NCI-H128 (cell line): ENCODE measurements around the gene HSPA1L.

Source experiments
- DNase-seq: peaks from one replicate; lab custom pipeline; 2025; ENCODE audit not compliant: unreplicated experiment; lab: John Stamatoyannopoulos, UW

HSPA1L gene

DNA sequence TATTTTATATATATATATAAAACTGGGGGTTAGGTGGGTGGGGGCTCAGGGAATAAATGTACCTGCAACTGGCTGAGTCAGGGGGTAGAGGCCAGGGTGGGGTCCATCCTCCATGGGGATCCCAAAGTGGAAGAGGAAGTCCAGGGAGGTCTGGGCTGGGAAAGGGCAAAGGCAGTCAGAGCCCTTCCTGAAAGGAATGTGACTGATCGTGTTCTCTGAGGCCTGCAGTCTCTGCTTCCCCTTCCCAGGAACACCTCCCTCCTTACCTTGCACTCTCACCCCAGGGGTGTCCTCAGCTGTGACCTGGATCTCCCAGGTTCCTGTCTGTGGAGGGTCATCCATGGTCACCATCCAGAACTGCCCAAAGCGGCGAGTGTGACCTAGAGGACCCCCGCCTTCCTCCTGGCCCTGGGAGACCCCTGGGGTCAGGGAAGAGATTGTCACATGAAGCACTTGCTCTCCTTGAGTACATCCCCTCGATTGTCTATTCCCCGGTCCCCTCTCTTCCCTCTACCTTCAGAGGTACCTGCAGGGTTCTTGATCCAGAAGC lies 47.9 kb downstream of the HSPA1L start:
- DNase-seq, result no peak

DNA sequence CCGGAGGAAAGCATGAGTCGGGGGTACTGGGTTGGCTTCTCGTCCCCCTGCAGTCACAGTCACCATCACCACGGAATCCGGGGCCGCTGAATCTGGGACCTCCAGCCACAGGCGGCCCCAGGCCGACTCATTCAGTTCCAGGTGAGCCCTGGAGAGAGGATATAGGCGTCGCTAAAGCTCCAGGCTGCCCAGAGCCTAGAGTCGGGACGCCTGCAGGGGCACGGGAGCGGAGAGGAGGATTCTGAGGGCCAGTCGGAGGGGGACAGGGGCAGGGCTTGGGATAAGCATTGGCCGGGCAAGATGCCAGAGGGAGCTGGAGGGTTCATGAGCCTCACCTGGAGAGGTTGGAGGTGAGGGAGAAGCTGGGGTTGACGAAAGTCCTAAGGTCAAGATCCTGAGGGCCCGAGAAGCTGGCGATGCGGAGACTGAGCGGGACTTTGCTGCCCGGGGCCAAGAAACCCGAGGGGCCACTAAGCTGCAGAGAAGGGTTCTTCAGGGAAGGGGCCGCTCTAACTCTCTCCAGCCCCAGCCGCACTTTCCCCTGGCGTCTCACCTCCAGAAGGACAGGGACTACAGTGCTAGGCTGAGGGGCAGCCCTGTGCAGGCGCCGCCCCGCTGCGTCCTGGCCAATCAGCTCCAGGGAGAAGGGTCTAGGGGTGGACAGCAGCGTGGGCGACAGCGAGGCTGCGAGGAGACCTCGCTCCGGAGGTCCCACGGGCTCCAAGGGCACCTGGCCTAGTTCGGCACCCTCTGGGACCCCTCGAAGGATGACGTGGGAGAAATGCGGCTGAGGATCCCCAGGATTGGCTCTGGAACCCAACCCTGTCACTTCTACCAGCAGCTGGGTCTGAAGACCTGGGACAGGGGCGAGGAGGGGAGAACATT lies 48.9 kb downstream of the HSPA1L start:
- no peak for DNase-seq

DNA sequence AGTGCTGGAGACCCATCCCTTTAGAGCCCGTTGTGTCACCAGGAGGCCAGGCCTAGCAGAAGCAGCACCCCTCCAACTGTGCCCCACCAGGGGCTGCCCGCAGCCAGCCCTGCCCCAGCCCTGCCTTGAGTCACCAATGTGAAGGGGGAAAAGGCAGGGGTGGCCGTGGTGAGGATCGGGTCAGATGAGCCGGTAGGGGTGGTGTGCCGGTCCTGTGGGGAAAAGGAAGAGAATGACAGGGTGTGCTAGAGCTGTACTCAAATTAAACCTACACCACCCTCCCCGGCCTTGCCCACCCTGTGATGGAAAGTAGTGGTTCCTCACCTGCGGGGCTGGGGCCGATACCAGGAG lies 49.5 kb downstream of the HSPA1L start:
- no peak for DNase-seq

DNA sequence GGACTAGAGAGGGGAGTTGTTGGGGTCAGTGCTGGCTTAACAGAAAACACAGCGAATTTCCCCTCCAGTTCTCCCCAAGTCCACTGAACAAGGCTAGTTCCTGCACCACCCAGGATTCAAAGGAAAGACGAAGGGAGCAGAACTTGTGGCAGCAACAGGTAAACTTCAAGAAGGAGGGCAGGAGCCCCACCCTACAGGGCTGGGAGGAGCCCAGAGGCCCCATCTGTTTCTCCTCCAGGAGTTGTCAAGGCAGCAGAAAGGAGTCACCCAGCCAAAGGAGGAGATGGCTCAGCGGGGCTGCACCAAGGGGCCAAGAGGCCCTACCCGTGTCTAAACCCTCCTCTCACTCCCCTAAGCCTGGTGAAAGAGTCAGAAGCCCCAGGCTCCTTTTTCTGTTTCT lies 50.9 kb downstream of the HSPA1L start:
- DNase-seq, result no peak

DNA sequence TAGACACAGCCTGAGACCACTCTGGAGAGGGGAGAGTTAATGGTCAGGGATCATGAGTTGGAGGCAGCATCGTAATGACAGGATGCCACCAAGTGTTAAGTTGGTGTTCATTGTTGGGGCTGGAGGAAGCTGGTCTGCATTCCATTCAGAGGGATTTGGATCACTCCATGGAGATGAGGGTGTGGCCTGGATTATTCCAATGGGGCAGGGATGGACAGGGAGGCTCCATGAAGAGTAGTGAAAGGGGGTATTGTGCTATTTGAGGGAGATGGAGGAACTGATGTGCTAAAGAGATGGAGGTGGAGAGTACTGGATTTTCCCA lies 51.5 kb downstream of the HSPA1L start:
- no peak for DNase-seq

DNA sequence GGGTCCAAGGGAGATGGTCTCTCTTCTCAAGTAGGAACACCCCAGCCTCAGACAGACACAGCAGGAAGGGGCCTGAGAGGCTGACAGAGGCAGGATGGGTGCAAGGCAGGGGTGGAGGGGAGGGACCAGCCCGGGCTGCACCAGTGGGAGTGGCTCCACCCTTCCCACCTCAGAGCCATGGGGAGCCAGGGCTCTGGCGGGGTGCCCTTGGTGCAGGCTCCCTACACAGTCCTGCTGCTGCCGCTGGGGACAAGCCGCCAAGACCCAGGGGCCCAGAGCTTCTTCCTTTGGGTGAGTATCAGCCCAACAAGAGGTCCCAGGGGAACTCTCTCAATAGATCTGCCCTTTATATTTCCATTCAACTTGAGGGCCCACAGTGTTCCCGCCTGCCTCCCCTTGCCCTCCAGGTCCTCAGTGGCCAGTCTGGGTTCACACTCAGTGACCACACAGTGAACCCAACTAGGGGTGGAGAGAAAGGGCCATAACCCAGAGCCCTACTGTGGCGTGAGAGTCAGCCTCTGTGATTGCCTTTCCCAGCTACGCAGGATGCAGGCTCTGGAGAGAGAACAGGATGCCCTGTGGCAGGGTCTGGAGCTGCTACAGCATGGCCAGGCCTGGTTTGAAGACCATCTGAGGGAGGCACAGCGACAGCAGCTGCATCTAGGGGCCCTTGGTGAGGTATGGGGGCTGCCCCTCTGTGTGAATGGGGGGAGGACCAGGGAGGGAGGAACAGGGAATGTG lies 52.0 kb downstream of the HSPA1L start:
- no peak for DNase-seq

DNA sequence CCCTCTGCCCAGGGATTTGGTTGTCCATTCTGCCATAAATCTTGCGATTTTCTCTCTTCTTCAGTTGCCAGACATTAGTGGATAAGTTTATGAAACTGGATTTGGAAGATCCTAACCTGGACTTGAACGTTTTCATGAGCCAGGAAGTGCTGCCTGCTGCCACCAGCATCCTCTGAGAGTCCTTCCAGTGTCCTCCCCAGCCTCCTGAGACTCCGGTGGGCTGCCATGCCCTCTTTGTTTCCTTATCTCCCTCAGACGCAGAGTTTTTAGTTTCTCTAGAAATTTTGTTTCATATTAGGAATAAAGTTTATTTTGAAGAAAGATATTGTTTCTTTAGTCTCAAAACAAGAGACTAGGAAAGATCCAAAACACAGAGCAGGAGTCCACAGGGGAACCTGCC lies 52.7 kb downstream of the HSPA1L start, which contains the start of gene SAPCD1:
TSS of gene SAPCD1 (plus strand) at position 301 of the 400 bp plus-strand sequence. CDS start 399 bp downstream, outside the sequence.
- DNase-seq, result no peak

DNA sequence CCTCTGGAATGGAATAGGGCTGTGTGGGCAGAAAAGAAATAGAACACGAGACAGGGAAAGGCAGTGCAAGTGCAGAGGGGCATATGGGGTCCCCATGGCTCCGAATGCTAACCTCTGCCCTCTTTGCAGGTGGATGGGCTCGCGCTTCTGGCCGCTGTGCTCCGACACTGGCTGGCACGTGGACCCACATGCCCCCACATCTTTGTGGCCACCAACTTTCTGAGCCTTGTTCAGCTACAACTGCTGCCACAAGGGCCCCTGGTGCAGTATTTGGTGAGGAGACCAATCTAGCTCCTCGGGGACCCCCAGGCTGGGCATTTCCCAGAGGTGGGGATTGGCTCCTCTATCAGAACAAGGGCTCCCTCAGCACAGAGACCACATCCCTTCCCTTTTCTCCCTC lies 53.7 kb downstream of the HSPA1L start:
- no peak for DNase-seq

DNA sequence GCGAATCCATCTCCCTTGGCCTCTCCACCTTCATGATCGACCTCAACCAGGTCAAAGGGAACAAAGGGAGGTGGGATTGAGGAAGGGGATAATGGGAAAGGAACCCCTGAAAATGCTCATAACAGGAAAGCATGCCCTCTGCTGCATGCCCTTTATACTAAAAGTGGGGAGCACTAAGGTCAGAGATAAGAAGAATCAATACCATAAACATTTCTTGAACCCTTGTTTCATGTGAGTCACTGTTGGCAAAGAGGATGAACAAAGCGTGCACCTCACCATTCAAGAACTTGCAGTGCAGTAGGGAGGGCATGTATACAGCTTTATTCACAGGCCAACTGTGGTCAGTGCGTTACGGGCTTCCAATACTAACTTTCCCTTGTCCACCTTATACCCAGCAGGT lies 54.3 kb downstream of the HSPA1L start:
- no peak for DNase-seq
